Measurements from ENCODE around the gene RARS1. TPM values are rescaled to one million over a fixed set of nuclear protein-coding genes. Genes with fewer than 3 reads are reported as not detected.

RARS1 gene
- total and polyA plus RNA-seq, 2 experiments from 2014 or later: 75.1 to 129 TPM

DNA sequence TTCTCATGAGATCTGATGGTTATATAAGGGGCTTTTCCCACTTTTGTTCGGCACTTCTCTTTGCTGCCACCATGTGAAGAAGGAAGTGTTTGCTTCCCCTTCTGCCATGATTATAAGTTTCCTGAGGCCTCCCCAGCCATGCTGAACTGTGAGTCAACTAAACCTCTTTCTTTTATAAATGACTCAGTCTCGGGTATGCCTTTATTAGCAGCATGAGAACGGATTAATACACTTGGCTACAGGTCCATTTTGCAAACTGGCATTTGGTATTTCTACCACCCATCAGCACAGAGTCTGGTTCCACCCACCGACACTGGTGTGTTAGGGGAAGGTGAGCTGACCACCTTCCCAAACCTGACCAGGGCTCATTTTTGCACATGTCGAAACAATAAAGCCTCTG, 47.9 kb upstream of the RARS1 start:
- Histone ChIP-seq H3K4me3 (no peak overlapping the region), H3K4me2 (no peak overlapping the region), H3K4me1 (ENCODE audit: insufficient read depth) (peaks cover 9% of the 10 kb centered on the region; the same call in 1 of the 2 replicates), H3K27me3 (ENCODE audit: insufficient read depth) (no peaks in the 10 kb centered on the region), H4K20me1 (replicated peaks; ENCODE audit: insufficient read depth) (no peaks in the 10 kb centered on the region; the same call in 1 of the 2 replicates), H3K36me3 (ENCODE audit: insufficient read depth) (peaks cover 8% of the 10 kb centered on the region; the same call in 1 of the 2 replicates), H2AFZ (no peak overlapping the region), H3K27ac (ENCODE audit: low read depth) (no peak overlapping the region), H3K9me2 (ENCODE audit: insufficient read depth) (no peaks in the 10 kb centered on the region), H3F3A (replicated peaks; ENCODE audit: low read depth) (no peaks in the 10 kb centered on the region), H3K79me2 (replicated peaks; ENCODE audit: insufficient read depth) (no peaks in the 10 kb centered on the region)
- Mint-ChIP-seq H3K9me3 (no peaks in the 10 kb centered on the region), H3K27me3 (ENCODE audit: insufficient read depth, low read depth, poor library complexity) (peaks cover 11% of the 10 kb centered on the region), H3K4me1 (peaks cover 12% of the 10 kb centered on the region), H3K27ac (no peak overlapping the region), H3K36me3 (ENCODE audit: low read depth) (peaks cover 48% of the 10 kb centered on the region), H3K4me3 (no peak overlapping the region)
- no peak for ATAC-seq
- TF ChIP-seq ZNF114 (CRISPR knock-in tag; IDR thresholded peaks at IDR 0.05): no peak
- TF ChIP-seq, protein P1, sequence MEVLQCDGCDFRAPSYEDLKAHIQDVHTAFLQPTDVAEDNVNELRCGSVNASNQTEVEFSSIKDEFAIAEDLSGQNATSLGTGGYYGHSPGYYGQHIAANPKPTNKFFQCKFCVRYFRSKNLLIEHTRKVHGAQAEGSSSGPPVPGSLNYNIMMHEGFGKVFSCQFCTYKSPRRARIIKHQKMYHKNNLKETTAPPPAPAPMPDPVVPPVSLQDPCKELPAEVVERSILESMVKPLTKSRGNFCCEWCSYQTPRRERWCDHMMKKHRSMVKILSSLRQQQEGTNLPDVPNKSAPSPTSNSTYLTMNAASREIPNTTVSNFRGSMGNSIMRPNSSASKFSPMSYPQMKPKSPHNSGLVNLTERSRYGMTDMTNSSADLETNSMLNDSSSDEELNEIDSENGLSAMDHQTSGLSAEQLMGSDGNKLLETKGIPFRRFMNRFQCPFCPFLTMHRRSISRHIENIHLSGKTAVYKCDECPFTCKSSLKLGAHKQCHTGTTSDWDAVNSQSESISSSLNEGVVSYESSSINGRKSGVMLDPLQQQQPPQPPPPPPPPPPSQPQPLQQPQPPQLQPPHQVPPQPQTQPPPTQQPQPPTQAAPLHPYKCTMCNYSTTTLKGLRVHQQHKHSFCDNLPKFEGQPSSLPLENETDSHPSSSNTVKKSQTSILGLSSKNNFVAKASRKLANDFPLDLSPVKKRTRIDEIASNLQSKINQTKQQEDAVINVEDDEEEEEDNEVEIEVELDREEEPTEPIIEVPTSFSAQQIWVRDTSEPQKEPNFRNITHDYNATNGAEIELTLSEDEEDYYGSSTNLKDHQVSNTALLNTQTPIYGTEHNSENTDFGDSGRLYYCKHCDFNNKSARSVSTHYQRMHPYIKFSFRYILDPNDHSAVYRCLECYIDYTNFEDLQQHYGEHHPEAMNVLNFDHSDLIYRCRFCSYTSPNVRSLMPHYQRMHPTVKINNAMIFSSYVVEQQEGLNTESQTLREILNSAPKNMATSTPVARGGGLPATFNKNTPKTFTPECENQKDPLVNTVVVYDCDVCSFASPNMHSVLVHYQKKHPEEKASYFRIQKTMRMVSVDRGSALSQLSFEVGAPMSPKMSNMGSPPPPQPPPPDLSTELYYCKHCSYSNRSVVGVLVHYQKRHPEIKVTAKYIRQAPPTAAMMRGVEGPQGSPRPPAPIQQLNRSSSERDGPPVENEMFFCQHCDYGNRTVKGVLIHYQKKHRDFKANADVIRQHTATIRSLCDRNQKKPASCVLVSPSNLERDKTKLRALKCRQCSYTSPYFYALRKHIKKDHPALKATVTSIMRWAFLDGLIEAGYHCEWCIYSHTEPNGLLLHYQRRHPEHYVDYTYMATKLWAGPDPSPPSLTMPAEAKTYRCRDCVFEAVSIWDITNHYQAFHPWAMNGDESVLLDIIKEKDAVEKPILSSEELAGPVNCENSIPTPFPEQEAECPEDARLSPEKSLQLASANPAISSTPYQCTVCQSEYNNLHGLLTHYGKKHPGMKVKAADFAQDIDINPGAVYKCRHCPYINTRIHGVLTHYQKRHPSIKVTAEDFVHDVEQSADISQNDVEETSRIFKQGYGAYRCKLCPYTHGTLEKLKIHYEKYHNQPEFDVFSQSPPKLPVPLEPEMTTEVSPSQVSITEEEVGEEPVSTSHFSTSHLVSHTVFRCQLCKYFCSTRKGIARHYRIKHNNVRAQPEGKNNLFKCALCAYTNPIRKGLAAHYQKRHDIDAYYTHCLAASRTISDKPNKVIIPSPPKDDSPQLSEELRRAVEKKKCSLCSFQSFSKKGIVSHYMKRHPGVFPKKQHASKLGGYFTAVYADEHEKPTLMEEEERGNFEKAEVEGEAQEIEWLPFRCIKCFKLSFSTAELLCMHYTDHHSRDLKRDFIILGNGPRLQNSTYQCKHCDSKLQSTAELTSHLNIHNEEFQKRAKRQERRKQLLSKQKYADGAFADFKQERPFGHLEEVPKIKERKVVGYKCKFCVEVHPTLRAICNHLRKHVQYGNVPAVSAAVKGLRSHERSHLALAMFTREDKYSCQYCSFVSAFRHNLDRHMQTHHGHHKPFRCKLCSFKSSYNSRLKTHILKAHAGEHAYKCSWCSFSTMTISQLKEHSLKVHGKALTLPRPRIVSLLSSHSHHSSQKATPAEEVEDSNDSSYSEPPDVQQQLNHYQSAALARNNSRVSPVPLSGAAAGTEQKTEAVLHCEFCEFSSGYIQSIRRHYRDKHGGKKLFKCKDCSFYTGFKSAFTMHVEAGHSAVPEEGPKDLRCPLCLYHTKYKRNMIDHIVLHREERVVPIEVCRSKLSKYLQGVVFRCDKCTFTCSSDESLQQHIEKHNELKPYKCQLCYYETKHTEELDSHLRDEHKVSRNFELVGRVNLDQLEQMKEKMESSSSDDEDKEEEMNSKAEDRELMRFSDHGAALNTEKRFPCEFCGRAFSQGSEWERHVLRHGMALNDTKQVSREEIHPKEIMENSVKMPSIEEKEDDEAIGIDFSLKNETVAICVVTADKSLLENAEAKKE (CRISPR knock-in tag; IDR thresholded peaks at IDR 0.05): no peak
- TF ChIP-seq, protein P2, sequence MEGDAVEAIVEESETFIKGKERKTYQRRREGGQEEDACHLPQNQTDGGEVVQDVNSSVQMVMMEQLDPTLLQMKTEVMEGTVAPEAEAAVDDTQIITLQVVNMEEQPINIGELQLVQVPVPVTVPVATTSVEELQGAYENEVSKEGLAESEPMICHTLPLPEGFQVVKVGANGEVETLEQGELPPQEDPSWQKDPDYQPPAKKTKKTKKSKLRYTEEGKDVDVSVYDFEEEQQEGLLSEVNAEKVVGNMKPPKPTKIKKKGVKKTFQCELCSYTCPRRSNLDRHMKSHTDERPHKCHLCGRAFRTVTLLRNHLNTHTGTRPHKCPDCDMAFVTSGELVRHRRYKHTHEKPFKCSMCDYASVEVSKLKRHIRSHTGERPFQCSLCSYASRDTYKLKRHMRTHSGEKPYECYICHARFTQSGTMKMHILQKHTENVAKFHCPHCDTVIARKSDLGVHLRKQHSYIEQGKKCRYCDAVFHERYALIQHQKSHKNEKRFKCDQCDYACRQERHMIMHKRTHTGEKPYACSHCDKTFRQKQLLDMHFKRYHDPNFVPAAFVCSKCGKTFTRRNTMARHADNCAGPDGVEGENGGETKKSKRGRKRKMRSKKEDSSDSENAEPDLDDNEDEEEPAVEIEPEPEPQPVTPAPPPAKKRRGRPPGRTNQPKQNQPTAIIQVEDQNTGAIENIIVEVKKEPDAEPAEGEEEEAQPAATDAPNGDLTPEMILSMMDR (conservative IDR thresholded peaks at IDR 0.05; ENCODE audit: low read depth in 2 of 2): no peak
- no peak for TF ChIP-seq STAT1 (IDR thresholded peaks at IDR 0.05; ENCODE audit: unreplicated experiment)
- no peak for TF ChIP-seq CREB1 (CRISPR knock-in tag; IDR thresholded peaks at IDR 0.05; ENCODE audit: low read depth)
- TF ChIP-seq ZNF331 (CRISPR knock-in tag; IDR thresholded peaks at IDR 0.05; ENCODE audit: low read depth): no peak
- TF ChIP-seq NANOG (IDR thresholded peaks at IDR 0.05; ENCODE audit: borderline replicate concordance): no peak
- TF ChIP-seq JUNB (IDR thresholded peaks at IDR 0.05; ENCODE audit: unreplicated experiment): no peak
- no peak for TF ChIP-seq EZH2 (IDR thresholded peaks at IDR 0.05; ENCODE audit: low read depth, unreplicated experiment)
- no peak for TF ChIP-seq POLR2AphosphoS5 (IDR thresholded peaks at IDR 0.05; ENCODE audit: low read depth)
- TF ChIP-seq, protein P3, sequence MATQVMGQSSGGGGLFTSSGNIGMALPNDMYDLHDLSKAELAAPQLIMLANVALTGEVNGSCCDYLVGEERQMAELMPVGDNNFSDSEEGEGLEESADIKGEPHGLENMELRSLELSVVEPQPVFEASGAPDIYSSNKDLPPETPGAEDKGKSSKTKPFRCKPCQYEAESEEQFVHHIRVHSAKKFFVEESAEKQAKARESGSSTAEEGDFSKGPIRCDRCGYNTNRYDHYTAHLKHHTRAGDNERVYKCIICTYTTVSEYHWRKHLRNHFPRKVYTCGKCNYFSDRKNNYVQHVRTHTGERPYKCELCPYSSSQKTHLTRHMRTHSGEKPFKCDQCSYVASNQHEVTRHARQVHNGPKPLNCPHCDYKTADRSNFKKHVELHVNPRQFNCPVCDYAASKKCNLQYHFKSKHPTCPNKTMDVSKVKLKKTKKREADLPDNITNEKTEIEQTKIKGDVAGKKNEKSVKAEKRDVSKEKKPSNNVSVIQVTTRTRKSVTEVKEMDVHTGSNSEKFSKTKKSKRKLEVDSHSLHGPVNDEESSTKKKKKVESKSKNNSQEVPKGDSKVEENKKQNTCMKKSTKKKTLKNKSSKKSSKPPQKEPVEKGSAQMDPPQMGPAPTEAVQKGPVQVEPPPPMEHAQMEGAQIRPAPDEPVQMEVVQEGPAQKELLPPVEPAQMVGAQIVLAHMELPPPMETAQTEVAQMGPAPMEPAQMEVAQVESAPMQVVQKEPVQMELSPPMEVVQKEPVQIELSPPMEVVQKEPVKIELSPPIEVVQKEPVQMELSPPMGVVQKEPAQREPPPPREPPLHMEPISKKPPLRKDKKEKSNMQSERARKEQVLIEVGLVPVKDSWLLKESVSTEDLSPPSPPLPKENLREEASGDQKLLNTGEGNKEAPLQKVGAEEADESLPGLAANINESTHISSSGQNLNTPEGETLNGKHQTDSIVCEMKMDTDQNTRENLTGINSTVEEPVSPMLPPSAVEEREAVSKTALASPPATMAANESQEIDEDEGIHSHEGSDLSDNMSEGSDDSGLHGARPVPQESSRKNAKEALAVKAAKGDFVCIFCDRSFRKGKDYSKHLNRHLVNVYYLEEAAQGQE (IDR thresholded peaks at IDR 0.05; ENCODE audit: unreplicated experiment): no peak
- TF ChIP-seq, protein P4, sequence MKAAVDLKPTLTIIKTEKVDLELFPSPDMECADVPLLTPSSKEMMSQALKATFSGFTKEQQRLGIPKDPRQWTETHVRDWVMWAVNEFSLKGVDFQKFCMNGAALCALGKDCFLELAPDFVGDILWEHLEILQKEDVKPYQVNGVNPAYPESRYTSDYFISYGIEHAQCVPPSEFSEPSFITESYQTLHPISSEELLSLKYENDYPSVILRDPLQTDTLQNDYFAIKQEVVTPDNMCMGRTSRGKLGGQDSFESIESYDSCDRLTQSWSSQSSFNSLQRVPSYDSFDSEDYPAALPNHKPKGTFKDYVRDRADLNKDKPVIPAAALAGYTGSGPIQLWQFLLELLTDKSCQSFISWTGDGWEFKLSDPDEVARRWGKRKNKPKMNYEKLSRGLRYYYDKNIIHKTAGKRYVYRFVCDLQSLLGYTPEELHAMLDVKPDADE (IDR thresholded peaks at IDR 0.05): no peak
- TF ChIP-seq EZH2phosphoT487 (IDR thresholded peaks at IDR 0.05; ENCODE audit: unreplicated experiment): no peak
- DNase-seq (ENCODE audit: low spot score): no peak
